ENCODE measurements around the gene PINK1. TPM values are rescaled to one million over a fixed set of nuclear protein-coding genes. Genes with fewer than 3 reads are reported as not detected.

The PINK1 gene
- total and polyA plus RNA-seq, 2 of the 13 experiments (the other 11 are each of a cell fraction or from before 2014, with no cell fraction given), result 15.3 to 16.1 TPM

- TF ChIP-seq JUNB (CRISPR knock-in tag; IDR thresholded peaks at IDR 0.05; ENCODE audit: borderline replicate concordance), result no peak
- TF ChIP-seq, protein P1, sequence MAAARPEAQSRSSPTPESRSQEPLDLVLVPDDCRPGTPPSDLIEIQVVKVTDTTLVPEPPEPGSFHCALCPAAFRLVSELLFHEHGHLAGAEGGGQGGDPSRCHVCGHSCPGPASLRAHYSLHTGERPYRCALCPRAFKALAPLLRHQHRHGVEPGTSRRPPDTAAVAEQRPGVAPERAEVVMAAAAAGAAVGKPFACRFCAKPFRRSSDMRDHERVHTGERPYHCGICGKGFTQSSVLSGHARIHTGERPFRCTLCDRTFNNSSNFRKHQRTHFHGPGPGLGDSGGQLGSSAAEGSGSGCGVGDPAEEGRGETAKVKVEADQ (CRISPR knock-in tag; IDR thresholded peaks at IDR 0.05; ENCODE audit: borderline replicate concordance), result 0 out of 2 replicates have a peak, but pooled peaks have one; percentile 46
- no peak for TF ChIP-seq ZNF652 (CRISPR knock-in tag; IDR thresholded peaks at IDR 0.05; ENCODE audit: borderline replicate concordance, low read depth)
- TF ChIP-seq ZNF558 (CRISPR knock-in tag; IDR thresholded peaks at IDR 0.05; ENCODE audit: borderline replicate concordance), result no peak
- TF ChIP-seq ZNF17 (CRISPR knock-in tag; IDR thresholded peaks at IDR 0.05), result no peak
- peak; percentile 36; the same call in 1 of the 2 replicates for TF ChIP-seq SOX5 (CRISPR knock-in tag; IDR thresholded peaks at IDR 0.05; ENCODE audit: borderline replicate concordance)
- TF ChIP-seq MXD3 (CRISPR knock-in tag; IDR thresholded peaks at IDR 0.05), result 0 out of 2 replicates have a peak, but pooled peaks have one; percentile 47
- no peak for TF ChIP-seq AGO1 (IDR thresholded peaks at IDR 0.05; ENCODE audit: low read depth, low read length, poor library complexity, severe bottlenecking)
- TF ChIP-seq TEF (CRISPR knock-in tag; IDR thresholded peaks at IDR 0.05), result no peak
- TF ChIP-seq HMG20A (CRISPR knock-in tag; IDR thresholded peaks at IDR 0.05; ENCODE audit: borderline replicate concordance), result no peak
- TF ChIP-seq ZNF34 (CRISPR knock-in tag; IDR thresholded peaks at IDR 0.05; ENCODE audit: borderline replicate concordance), result no peak
- no peak for TF ChIP-seq MAFG (CRISPR knock-in tag; IDR thresholded peaks at IDR 0.05)
- no peak for TF ChIP-seq REL (CRISPR knock-in tag; conservative IDR thresholded peaks at IDR 0.05)
- TF ChIP-seq ZFP36L1 (CRISPR knock-in tag; IDR thresholded peaks at IDR 0.05), result no peak
- no peak for TF ChIP-seq ZNF207 (IDR thresholded peaks at IDR 0.05; ENCODE audit: borderline replicate concordance)
- TF ChIP-seq TCF7L2 (IDR thresholded peaks at IDR 0.05; ENCODE audit: low read depth, low read length), result no peak
- no peak for TF ChIP-seq ZNF24 (IDR thresholded peaks at IDR 0.05)
- no peak for TF ChIP-seq NRL (CRISPR knock-in tag; IDR thresholded peaks at IDR 0.05; ENCODE audit: borderline replicate concordance)
- TF ChIP-seq, protein P2, sequence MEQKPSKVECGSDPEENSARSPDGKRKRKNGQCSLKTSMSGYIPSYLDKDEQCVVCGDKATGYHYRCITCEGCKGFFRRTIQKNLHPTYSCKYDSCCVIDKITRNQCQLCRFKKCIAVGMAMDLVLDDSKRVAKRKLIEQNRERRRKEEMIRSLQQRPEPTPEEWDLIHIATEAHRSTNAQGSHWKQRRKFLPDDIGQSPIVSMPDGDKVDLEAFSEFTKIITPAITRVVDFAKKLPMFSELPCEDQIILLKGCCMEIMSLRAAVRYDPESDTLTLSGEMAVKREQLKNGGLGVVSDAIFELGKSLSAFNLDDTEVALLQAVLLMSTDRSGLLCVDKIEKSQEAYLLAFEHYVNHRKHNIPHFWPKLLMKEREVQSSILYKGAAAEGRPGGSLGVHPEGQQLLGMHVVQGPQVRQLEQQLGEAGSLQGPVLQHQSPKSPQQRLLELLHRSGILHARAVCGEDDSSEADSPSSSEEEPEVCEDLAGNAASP (CRISPR knock-in tag; IDR thresholded peaks at IDR 0.05; ENCODE audit: borderline replicate concordance), result peak; percentile 26; the same call in 1 of the 2 replicates
- no peak for TF ChIP-seq ZMAT3 (CRISPR knock-in tag; conservative IDR thresholded peaks at IDR 0.05)
- TF ChIP-seq ZNF678 (CRISPR knock-in tag; IDR thresholded peaks at IDR 0.05), result no peak
- TF ChIP-seq SIX4 (CRISPR knock-in tag; IDR thresholded peaks at IDR 0.05), result no peak
Measured at GRCh38 chr1:20696397-20697333, 63.4 kb downstream of the PINK1 start (continued).

Measured in HepG2 (cell line).